SHP77 (cell line): ENCODE measurements around the gene EID3.

Experiments
- DNase-seq, 2 experiments: peaks; one replicate each; lab custom pipeline; 2025; lab: John Stamatoyannopoulos, UW

Gene EID3

DNA sequence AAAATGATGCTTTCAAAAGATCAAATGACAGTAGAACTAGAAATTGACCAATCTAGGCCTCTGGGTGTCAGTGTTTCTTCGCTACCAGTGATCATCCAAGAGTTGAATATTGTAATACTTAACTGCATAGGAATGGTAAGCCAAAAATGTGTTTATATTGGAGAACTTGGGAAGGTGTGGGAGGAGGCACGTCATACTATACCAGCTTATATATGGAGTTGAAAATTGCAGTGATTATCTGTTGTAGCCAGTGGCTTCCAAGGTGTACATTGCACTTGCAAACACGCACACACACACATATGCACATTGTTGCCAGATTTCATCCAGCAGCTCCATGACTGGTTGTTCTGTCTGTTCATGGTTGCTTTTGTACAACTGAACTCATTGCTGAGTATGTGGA is 36.1 kb downstream of the EID3 start:
- no peak for DNase-seq

DNA sequence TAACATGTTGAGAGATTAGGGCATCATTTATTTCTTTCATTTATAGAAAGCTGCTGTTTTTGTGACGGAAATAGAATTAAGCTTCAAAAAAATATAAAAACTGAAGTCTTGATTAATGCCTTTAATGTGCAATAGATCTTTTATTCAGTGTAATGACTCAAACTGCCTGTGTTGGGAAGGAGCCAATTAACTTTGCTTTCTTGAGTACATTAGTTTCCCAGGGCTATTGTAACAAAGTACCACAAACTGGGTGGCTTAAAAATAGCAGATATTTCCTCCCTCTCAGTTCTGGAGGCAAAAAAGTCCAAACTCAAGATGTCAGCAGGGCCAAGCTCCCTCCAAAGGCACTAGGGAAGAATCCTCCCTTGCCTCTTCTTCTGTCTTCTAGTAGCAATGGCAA is 36.6 kb downstream of the EID3 start:
- DNase-seq: no peak

DNA sequence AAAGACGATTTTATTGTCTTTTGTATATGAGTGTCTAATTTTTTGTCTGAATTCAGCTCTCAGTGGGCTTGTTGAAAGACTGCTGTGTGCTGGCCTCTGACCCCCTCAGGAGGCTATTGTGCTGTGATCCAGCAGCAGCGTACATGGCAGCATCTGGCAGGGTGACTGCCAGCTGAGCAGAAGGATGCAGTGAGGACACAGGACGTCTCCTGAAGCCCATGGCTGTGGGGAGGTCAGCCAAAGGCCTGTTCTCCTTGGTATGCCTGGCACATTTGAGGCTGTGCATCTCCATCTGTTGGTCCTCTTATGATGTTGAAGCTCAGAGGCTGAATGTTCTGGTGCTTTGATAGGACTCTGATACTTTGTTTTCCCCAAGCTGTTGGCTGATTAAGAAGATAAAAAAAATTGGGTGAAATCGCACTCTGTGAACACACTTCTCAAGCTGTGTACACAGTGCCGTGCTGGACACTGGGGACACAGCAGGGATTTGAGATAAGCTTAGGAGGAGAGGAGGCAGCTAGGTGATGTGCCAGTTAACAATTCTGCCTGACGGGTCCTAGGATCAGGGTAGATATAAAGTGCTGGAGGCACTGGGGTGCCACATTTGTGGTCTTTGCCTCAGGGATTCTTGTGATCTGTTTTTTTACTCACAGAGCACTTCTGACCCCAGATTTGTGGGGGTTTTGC is 37.5 kb downstream of the EID3 start:
- DNase-seq: no peak

DNA sequence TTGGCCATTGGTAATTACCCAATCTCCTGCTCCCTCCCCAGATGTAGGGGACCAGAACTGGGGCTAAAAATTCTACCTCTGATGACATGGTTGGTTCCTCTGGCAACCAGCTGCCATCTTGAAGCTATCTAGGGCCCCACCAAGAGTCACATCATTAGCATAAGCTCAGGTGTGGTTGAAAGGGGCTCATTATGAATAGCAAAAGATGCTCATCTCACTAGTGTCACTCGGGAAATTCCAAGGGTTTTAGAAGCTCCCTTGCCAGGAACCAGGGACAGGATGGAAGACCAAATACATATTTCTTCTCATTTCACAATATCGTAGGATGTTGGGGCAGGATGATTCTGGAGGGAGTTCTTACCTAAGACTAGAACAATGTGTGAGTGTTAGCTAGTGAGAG is 38.6 kb downstream of the EID3 start:
- no peak for DNase-seq

DNA sequence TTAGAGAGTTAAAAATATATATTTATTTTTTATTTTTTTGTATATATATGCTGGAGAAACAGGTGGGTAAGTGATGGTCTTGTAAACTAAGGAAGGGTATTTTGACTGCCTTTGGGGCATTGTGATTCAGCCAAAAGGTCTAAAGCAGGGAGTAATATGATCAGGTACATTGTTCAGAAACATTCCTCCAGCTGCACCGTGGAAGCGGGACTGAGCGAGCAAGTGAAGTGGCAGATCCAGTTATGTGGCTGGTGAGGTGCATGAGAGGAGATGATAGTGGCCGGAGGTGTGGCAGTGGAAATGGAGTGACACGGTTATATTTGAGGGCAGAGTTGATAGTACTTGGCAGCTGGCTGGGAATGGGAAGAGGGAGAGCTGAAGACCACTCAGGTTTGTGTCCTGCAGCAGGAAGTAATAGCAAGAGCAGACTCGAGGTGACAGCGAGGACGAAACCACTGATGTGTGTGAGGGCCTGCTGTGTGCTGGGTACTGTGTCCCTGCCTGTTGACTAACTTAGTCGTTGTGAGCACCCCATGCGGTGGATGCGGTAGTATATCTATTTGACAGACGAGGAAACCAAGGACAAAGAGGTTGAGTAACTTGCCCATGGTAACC is 39.2 kb downstream of the EID3 start:
- DNase-seq: no peak

DNA sequence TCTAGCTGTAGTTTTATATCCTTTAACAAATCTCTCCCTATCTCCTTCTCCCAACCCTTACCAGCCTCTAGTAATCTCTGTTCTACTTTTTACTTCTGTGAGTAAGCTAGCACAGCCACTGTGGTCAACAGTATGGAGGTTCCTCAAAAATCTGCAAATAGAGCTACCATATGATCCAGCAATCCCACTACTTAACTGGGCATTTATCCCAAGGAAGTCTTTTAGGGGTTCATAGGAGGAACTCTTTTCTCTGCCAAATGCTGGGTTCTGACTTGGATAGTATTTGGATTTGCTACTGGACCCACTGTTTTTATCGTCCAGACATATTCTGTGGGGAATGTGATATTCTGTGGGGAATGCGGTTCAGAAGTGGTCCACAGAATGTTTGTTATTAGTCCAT is 41.1 kb downstream of the EID3 start:
- no peak for DNase-seq

DNA sequence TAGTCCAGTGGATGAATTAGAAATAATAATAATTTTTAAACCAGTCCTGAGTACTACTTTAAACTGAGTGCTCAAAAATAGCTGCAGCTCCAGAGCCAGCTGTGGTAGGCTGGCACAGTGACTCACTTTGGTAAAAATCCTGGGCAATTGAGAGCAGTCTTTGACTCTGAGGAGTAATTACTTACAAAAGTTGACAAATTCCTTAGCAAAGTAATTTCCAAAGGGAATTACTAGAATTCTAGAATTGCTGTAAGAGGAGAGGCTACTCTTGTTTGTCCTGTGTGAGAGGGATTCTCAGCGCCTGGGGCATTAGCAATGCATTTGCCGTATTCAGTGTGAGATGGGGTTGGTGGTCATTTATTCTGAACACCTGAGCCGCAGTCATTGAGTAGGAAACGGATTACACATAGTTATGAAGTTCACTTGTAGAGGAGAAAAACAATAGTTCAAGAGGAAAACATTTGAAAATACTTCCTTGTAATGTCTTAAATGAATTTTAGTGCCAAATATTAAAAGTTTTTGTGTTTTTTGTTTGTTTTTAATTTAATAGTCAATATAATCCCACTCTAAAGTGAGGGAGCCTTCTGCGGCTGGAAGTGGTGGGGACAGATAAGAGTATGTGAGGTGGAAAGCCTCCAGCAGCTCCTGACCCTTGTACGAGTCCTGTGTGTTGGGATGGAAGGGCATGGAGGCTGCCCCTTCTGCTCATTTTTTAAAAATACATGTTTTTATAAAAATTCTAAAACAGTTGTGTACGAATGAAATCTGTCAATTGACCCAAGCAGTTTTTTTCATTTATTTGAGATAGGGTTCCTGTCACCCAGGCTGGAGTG is 41.9 kb downstream of the EID3 start:
- DNase-seq: no peak

DNA sequence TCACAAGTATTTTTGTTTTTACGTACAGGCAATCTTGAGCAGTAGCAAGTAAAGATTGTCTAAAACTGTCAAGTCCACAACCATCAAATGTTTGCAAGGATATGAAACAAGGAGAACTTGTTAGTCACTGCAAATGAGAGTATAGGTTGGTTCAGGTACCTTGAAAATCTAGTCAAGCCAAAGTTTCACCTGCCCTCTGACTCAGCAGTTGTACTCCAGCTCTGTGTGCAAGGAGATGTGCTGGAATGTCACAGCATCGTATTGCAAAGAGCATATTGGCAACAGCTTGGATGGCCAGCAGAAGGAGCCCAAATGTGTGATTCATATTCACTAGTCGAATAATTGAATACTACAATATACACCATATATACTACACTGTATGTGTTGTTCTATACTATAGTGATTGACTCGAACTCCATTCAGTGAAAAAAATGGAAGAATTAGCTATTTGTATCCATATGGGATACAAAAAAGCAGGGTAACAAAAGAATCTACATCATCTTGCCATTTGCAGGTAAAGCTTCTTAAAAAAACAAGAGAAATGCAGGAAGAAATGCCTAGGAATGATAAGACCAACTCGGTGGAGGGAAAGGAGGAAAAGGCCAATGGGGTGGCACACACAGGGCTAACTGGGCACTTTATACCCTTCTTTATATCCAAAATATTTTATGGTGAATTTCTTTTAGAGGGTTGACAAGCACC is 44.0 kb downstream of the EID3 start:
- no peak for DNase-seq

DNA sequence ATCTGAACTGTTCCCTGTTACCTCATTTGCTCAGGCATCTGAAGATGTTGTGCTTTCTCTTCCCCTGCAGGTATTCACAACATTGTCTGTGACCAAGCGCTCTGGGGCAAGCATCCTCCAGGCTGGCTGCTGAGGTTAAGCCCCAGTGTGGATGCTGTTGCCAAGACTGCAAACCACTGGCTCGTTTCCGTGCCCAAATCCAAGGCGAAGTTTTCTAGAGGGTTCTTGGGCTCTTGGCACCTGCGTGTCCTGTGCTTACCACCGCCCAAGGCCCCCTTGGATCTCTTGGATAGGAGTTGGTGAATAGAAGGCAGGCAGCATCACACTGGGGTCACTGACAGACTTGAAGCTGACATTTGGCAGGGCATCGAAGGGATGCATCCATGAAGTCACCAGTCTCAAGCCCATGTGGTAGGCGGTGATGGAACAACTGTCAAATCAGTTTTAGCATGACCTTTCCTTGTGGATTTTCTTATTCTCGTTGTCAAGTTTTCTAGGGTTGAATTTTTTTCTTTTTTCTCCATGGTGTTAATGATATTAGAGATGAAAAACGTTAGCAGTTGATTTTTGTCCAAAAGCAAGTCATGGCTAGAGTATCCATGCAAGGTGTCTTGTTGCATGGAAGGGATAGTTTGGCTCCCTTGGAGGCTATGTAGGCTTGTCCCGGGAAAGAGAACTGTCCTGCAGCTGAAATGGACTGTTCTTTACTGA is 44.9 kb downstream of the EID3 start:
- DNase-seq: no peak

DNA sequence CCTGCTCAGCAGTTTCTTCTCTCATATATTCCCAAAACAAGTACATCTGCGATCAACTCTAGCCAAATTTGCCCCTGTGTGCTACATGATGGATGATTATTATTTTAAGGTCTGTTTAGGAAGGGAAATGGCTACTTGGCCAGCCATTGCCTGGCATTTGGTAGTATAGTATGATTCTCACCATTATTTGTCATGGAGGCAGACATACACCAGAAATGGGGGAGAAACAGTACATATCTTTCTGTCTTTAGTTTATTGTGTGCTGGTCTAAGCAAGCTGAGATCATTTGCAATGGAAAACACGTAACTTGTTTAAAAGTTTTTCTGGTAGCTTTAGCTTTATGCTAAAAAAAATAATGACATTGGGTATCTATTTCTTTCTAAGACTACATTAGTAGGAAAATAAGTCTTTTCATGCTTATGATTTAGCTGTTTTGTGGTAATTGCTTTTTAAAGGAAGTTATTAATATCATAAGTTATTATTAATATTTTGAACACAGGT is 45.5 kb downstream of the EID3 start:
- no peak for DNase-seq

DNA sequence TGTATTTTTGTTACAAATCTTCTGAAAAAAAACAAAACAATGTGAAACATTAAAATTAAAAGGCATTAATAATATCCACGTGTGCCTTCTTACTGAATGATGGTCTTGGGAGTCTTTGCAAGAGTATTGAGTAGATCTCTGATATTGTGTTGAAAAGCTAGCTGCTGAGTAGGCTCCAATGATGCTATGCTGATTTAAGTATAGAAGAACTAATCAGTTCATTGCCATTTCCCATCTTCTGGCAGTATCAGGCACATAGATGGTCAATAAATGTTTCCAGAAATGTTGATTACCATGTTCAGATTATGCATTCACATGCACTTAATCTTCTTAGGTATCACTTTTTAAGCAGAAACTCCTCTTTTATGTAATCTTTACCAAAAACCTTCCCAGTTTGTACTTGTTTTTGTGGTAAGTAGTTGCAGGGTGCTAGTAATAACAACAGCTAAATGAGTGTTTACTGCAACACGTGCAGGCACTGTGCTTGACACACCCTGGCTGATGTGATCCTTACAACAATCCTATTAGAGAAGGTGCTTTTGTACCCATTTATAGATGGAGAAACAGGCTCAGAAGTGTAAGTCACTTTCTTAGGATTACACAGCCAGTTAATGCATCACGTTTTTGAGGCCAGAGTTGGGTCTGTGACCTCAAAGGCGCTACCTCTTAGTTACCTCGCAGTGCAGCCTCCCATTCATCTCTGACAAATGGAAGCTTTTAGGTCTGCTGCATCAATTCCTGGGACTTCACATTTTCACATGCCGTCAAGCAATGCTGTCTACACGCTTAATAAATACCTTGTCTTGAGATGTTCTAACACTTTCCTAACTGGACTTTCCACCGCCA is 46.9 kb downstream of the EID3 start:
- DNase-seq: no peak

DNA sequence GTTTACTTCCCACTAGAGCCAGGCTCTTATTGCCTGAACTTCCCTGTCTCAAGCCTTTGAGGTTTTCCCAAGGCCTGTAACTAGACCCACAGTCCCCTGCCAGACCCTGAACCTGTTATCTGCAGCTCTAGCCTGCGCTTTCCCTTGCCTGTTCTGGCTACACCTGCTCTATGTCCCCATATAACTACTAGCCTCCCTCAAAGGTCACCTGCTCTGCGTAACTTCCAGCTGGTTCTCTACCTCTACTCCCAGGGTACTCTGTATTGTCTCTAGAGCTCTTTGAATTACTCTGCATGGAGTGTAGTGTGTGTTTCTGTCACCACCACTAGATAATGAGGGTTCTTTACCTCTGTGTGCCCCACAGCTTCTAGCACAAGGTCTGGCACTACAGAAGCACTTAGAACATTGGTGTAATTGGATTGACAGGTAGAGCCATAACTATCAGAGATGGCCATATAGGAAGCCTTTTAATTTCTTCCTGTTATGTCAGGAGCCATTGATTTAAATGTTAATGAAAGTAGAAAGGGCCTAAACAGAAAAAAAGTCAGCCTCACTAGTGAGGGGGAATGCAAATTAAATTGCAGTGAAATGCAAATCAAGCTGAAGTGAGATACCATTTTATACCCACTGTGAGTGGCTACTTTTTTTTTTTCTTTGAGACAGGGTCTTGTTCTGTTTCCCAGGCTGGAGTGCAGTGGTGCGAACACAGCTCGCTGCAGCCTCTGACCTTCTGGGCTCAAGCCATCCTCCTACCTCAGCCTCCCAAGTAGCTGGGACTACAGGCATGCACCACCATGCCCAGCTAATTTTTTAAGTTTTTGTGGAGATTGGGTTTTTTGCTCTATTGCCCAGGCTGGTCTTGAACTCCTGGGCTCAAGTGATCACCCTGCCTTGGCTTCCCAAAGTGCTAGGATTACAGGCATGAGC is 47.8 kb downstream of the EID3 start:
- no peak for DNase-seq

DNA sequence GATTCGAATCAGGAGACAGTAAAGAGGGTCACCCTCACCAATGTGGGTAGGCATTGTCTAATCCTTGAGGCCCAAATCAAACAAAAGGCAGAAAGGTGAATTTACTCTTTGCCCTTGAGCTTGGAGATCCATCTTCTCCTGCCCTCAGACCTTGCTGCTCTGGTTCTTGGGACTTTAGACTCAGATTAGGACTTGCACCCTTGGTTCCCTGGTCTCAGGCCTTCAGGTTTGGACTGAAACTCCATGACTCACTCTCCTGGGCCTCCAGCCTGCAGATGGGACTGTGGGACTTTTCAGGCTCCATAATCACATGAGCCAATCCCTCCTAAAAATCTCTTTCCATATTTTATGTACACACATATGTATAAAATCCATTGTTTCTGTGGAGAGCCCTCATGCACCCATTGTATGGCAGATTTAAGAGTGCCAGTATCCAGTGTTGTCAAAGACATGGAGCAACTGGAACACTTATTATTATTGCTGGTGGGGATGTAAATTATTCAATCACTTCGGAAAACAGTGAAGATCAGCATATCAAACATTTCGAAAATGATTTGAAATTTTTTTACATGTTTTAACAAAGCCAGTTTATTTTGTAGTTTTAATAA is 48.7 kb downstream of the EID3 start:
- no peak for DNase-seq

DNA sequence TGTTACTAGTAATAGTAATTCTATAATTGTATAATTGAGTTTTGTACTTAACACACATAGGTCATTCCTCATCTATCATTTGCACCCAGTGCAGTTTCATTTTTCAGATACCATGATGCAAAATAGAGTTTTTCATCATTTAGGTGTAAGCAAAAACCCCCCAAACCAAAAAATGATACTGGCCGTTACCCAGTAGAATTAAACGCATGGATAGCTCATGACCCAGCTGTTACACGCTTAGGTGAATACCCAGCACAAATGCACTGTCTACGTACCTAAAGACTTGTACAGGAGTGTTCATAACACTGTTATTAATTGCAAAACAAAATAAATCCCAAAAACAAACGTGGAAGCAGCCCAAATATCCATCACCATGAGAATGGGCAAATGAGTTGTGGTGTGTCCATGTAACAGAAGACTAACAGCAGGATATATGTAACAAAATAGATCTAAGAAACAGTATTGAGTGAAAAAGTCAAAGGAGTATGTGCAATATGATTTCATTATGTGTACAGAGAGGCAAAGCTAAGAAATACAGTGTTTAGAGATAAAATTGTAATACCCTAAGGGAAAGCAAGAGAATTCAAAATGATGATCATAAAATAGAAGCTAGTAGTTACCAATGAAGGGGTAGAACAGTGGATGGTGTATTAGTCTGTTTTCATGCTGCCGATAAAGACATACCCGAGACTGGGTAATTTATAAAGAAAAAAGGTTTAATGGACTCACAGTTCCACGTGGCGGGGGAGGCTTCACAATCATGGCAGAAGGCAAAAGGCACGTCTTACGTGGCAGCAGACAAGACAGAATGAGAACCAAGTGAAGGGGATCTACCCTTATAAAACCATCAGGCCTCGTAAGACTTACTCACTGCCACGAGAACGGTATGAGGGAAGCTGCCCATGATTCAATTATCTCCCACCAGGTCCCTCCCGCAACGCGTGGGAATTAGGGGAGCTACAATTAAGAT is 49.8 kb downstream of the EID3 start:
- DNase-seq: no peak

DNA sequence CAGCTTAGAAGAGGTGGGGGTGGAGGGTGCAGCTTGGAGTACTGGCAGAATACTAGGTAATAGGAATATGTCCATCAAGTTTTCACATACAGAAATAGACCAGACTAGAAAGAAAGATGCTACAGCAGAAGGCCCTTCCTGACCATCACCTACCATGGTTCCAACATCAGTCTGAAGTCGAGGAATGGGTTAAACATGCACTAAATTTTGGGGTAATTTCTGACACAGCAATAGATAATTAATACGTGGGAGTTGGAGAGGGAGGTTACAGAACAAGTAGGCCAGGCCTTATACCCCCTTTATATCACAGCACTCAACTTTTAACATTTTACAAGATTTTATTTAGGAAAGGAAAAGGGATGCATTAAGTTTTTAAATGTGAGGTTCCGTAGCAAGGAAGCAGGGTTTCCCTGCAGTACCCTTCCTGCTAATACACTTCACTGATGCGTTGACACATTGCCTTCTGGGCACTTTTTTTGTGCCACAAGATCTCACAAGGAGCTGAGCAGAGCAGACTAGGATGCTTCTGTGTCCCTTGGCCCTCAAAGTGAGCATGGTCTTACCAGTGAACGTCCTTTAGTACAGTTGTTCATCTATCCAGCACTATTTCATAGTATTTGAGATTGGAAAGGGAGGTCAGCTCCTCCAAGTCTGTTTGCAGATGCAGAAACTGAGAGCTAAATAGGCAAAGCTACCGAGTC is 50.8 kb downstream of the EID3 start:
- DNase-seq: no peak
